Thyroid gland (tissue), 4 donors: ENCODE results near the gene NOTCH3.

Experiments
- POLR2A ChIP-seq, 2 donors: fragments of 450-650 bp; IDR thresholded peaks; one replicate each; pipeline ENCODE4 v1.6.1; 2017; ENCODE audit warnings: antibody characterized with exemption in 2 of 2, mild to moderate bottlenecking in 2 of 2, moderate library complexity in 1 of 2
- TF ChIP-seq, protein P1 (sequence below), 6 experiments: fragments of 200-600 bp in 3 of 6; fragments of 450-650 bp in 3 of 6; sonication (generic) in 3 of 6; IDR thresholded peaks; one replicate each; pipeline ENCODE4 v1.5.1; 2016 to 2019; ENCODE audit warnings: antibody characterized with exemption in 6 of 6, mild to moderate bottlenecking in 2 of 6, inconsistent platforms in 1 of 6, moderate library complexity in 1 of 6

DNA sequence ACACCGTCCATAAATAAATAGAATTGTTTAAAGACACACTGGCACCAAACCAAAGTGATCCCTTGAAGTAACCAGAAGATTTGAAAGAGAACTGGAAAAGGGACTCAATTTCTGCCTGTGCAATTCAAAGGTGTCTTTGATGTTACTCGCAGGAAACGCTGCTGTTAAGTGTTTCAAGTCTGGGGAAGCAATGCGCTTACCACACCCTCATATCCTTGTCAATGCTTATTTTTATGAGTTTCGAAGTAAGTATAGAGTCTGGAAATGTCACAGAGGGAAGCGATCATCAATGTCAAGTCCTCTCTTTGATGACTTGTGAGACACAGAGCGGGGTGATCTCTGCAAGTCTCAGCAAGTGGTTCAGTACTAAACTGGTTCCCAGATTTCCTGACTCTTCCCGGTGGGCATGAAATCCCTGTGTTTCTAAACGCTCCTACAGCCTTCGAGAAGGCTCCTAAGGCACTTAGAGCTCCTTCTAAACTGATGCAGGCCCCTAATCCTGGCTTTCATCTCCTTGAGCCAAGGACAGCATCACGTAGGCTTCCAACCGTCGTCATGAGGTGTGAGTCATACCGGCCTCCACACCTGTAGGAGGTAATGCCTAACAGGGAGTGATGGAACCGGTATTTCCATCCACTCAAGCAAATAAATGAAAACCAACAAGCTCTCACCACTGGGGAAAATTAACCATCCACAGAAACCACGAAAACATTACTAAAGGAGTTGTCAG, 70.8 kb downstream of the NOTCH3 start:
- TF ChIP-seq, protein P1, sequence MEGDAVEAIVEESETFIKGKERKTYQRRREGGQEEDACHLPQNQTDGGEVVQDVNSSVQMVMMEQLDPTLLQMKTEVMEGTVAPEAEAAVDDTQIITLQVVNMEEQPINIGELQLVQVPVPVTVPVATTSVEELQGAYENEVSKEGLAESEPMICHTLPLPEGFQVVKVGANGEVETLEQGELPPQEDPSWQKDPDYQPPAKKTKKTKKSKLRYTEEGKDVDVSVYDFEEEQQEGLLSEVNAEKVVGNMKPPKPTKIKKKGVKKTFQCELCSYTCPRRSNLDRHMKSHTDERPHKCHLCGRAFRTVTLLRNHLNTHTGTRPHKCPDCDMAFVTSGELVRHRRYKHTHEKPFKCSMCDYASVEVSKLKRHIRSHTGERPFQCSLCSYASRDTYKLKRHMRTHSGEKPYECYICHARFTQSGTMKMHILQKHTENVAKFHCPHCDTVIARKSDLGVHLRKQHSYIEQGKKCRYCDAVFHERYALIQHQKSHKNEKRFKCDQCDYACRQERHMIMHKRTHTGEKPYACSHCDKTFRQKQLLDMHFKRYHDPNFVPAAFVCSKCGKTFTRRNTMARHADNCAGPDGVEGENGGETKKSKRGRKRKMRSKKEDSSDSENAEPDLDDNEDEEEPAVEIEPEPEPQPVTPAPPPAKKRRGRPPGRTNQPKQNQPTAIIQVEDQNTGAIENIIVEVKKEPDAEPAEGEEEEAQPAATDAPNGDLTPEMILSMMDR (IDR thresholded peaks at IDR 0.05): no peak
- no peak for TF ChIP-seq POLR2A (IDR thresholded peaks at IDR 0.05)
